ENCODE results near the gene SMIM27.
"Not testable (repeated sequence)": the region's sequence is repeated elsewhere in the genome, so short reads cannot be mapped to it uniquely, and the experiment has no call there.

Gene SMIM27

GRCh38 chr9:32548213-32548612 lies 3.9 kb upstream of the SMIM27 start:
- H3K79me1 ChIP-seq (replicated peaks; ENCODE audit: low read length, poor library complexity, severe bottlenecking); H3K14ac ChIP-seq (ENCODE audit: low read length in 2 of 2); H4K91ac ChIP-seq (ENCODE audit: low read length); H3K4me2 ChIP-seq (ENCODE audit: low read length, poor library complexity, severe bottlenecking); H3K27ac ChIP-seq (ENCODE audit: low read length, poor library complexity, severe bottlenecking); H2AFZ ChIP-seq (ENCODE audit: low read depth, low read length); H2BK5ac ChIP-seq (ENCODE audit: low read depth, low read length, poor library complexity, severe bottlenecking); H3K4ac ChIP-seq (ENCODE audit: low read depth in 1 of 2, low read length in 2 of 2); H3K9me3 ChIP-seq (ENCODE audit: control insufficient read depth, low read length); H3K9ac ChIP-seq (ENCODE audit: low read length); H3K4me1 ChIP-seq (ENCODE audit: control insufficient read depth, insufficient read depth, low read depth, low read length); H3K27me3 ChIP-seq (ENCODE audit: control insufficient read depth in 1 of 2, insufficient read depth in 1 of 2, low read length in 2 of 2); DNase-seq; H4K8ac ChIP-seq (ENCODE audit: low read length); H3K23ac ChIP-seq (ENCODE audit: low read length in 2 of 2); H2BK12ac ChIP-seq (ENCODE audit: low read length in 2 of 2); H3K18ac ChIP-seq (ENCODE audit: low read depth in 1 of 2, low read length in 2 of 2); H2BK15ac ChIP-seq (ENCODE audit: low read depth, poor library complexity, severe bottlenecking); H2AK5ac ChIP-seq (ENCODE audit: low read length, severe bottlenecking); H2BK120ac ChIP-seq (ENCODE audit: low read depth, low read length); H3K4me3 ChIP-seq (ENCODE audit: insufficient read depth in 1 of 2, low read depth in 1 of 2, low read length in 2 of 2): not testable (repeated sequence)
- 99% methylated on average over 20 of the region's 20 CpGs for WGBS
- H3K36me3 ChIP-seq (ENCODE audit: control insufficient read depth in 1 of 2, insufficient read depth in 2 of 2, low read depth in 1 of 2, low read length in 2 of 2) = peaks cover 0 to 15% of the 10 kb centered on the region in 2 experiments

- Histone ChIP-seq H3K18ac (ENCODE audit: low read depth in 1 of 2, low read length in 2 of 2) (no peak overlapping the region), H3K9ac (ENCODE audit: low read length) (peak overlapping the region; percentile 99), H4K91ac (ENCODE audit: low read length) (no peak overlapping the region), H2BK5ac (ENCODE audit: low read depth, low read length, poor library complexity, severe bottlenecking) (no peak overlapping the region), H3K14ac (ENCODE audit: low read length in 2 of 2) (peak overlapping the region in 1 of 2 experiments; percentile 11), H3K27ac (ENCODE audit: low read length, poor library complexity, severe bottlenecking) (peak overlapping the region; percentile 59), H3K4ac (ENCODE audit: low read depth in 1 of 2, low read length in 2 of 2) (peak overlapping the region in 1 of 2 experiments; percentile 67), H4K8ac (ENCODE audit: low read length) (no peak overlapping the region), H2BK12ac (ENCODE audit: low read length in 2 of 2) (no peak overlapping the region), H3K4me2 (ENCODE audit: low read length, poor library complexity, severe bottlenecking) (peak overlapping the region; percentile 68), H3K9me3 (ENCODE audit: control insufficient read depth, low read length) (no peaks in the 10 kb centered on the region), H3K4me3 (ENCODE audit: insufficient read depth in 1 of 2, low read depth in 1 of 2, low read length in 2 of 2) (peak overlapping the region; percentile 87 to 99), H3K27me3 (ENCODE audit: control insufficient read depth in 1 of 2, insufficient read depth in 1 of 2, low read length in 2 of 2) (no peaks in the 10 kb centered on the region), H2BK120ac (ENCODE audit: low read depth, low read length) (no peak overlapping the region), H2AFZ (ENCODE audit: low read depth, low read length) (no peak overlapping the region), H3K23ac (ENCODE audit: low read length in 2 of 2) (peak overlapping the region in 1 of 2 experiments; percentile 83), H3K4me1 (ENCODE audit: control insufficient read depth, insufficient read depth, low read depth, low read length) (peaks cover 3% of the 10 kb centered on the region), H3K79me1 (replicated peaks; ENCODE audit: low read length, poor library complexity, severe bottlenecking) (peaks cover 3% of the 10 kb centered on the region), H3K36me3 (ENCODE audit: control insufficient read depth in 1 of 2, insufficient read depth in 2 of 2, low read depth in 1 of 2, low read length in 2 of 2) (peaks cover 0 to 9% of the 10 kb centered on the region in 2 experiments), H2AK5ac (ENCODE audit: low read length, severe bottlenecking) (no peak overlapping the region), H2BK15ac (ENCODE audit: low read depth, poor library complexity, severe bottlenecking) (no peak overlapping the region)
- WGBS = 2% methylated on average over 10 of the region's 10 CpGs
- DNase-seq = peak; percentile 58
Observed at GRCh38 chr9:32550150-32550561, 2.0 kb upstream of the SMIM27 start.

DNA sequence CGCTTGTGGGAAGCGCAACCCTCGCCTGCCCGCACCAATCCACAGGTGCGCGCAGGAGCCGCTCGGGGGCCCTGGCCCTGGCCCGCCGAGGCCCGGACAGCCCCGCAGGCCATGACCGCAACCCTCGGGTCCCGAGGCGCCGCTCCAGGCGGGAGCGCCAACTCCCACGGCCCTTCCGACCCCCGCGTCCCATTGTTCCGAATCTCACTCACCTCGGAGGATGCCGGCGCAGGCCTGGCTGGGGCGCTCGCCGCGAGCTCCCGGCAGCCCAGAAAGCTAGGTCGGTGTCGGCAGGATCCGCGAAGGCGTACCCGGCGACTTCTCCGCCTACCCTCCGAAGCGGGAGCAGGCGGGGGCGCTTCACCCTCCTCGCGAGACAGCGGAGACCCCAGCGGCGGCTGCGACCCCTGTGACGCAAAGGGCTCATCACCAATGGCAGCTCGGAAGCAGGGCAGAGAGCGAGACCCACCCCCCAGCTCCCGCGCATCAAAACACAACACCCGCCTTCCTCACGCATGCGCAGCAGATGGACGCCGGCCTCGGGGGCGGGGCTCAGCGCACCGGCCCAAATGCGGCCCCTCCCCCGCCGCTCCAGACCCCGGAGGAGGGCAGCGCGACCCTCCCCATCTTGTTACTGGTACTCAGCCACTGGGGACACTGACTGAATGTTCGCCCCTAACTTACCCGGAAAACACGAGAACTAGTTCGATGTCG lies 1.4 kb upstream of the SMIM27 start:
- Histone ChIP-seq H3K27ac (ENCODE audit: low read length, poor library complexity, severe bottlenecking) (peak overlapping the region; percentile 88), H3K18ac (ENCODE audit: low read depth in 1 of 2, low read length in 2 of 2) (peak overlapping the region in 1 of 2 experiments; percentile 6), H3K4ac (ENCODE audit: low read depth in 1 of 2, low read length in 2 of 2) (peak overlapping the region in 1 of 2 experiments; percentile 67), H3K9me3 (ENCODE audit: control insufficient read depth, low read length) (no peaks in the 10 kb centered on the region), H4K8ac (ENCODE audit: low read length) (no peak overlapping the region), H3K79me1 (replicated peaks; ENCODE audit: low read length, poor library complexity, severe bottlenecking) (peaks cover 6% of the 10 kb centered on the region), H3K9ac (ENCODE audit: low read length) (peak overlapping the region; percentile 99), H2BK120ac (ENCODE audit: low read depth, low read length) (no peak overlapping the region), H3K23ac (ENCODE audit: low read length in 2 of 2) (peak overlapping the region in 1 of 2 experiments; percentile 83), H3K27me3 (ENCODE audit: control insufficient read depth in 1 of 2, insufficient read depth in 1 of 2, low read length in 2 of 2) (no peaks in the 10 kb centered on the region), H4K91ac (ENCODE audit: low read length) (no peak overlapping the region), H2BK5ac (ENCODE audit: low read depth, low read length, poor library complexity, severe bottlenecking) (no peak overlapping the region), H2AK5ac (ENCODE audit: low read length, severe bottlenecking) (no peak overlapping the region), H3K4me3 (ENCODE audit: insufficient read depth in 1 of 2, low read depth in 1 of 2, low read length in 2 of 2) (peak overlapping the region; percentile 87 to 99), H2AFZ (ENCODE audit: low read depth, low read length) (peak overlapping the region; percentile 18), H2BK12ac (ENCODE audit: low read length in 2 of 2) (peak overlapping the region in 1 of 2 experiments; percentile 32), H3K4me2 (ENCODE audit: low read length, poor library complexity, severe bottlenecking) (peak overlapping the region; percentile 68), H2BK15ac (ENCODE audit: low read depth, poor library complexity, severe bottlenecking) (no peak overlapping the region), H3K36me3 (ENCODE audit: control insufficient read depth in 1 of 2, insufficient read depth in 2 of 2, low read depth in 1 of 2, low read length in 2 of 2) (peaks cover 0 to 13% of the 10 kb centered on the region in 2 experiments), H3K14ac (ENCODE audit: low read length in 2 of 2) (peak overlapping the region in 1 of 2 experiments; percentile 11), H3K4me1 (ENCODE audit: control insufficient read depth, insufficient read depth, low read depth, low read length) (peaks cover 3% of the 10 kb centered on the region)
- peak; percentile 95 for DNase-seq
- under 1% methylated on average over 56 of the region's 75 CpGs for WGBS

- WGBS = under 1% methylated on average over 32 of the region's 36 CpGs
- H3K36me3 ChIP-seq (ENCODE audit: control insufficient read depth in 1 of 2, insufficient read depth in 2 of 2, low read depth in 1 of 2, low read length in 2 of 2) = peaks cover 0 to 20% of the 10 kb centered on the region in 2 experiments
- peaks cover 9% of the 10 kb centered on the region for H3K79me1 ChIP-seq (replicated peaks; ENCODE audit: low read length, poor library complexity, severe bottlenecking)
- H3K4me2 ChIP-seq (ENCODE audit: low read length, poor library complexity, severe bottlenecking) = peak overlapping the region; percentile 68
- H3K4ac ChIP-seq (ENCODE audit: low read depth in 1 of 2, low read length in 2 of 2) = peak overlapping the region in 1 of 2 experiments; percentile 34
- H3K9me3 ChIP-seq (ENCODE audit: control insufficient read depth, low read length) = no peaks in the 10 kb centered on the region
- peak overlapping the region; percentile 99 for H3K9ac ChIP-seq (ENCODE audit: low read length)
- DNase-seq = peak; percentile 70
- H2AK5ac ChIP-seq (ENCODE audit: low read length, severe bottlenecking) = peak overlapping the region; percentile 41
- H2BK12ac ChIP-seq (ENCODE audit: low read length in 2 of 2) = peak overlapping the region in 1 of 2 experiments; percentile 32
- peak overlapping the region; percentile 1 to 59 for H3K18ac ChIP-seq (ENCODE audit: low read depth in 1 of 2, low read length in 2 of 2)
- H3K23ac ChIP-seq (ENCODE audit: low read length in 2 of 2) = no peak overlapping the region
- no peak overlapping the region for H2BK5ac ChIP-seq (ENCODE audit: low read depth, low read length, poor library complexity, severe bottlenecking)
- H3K4me1 ChIP-seq (ENCODE audit: control insufficient read depth, insufficient read depth, low read depth, low read length) = peaks cover 3% of the 10 kb centered on the region
- H3K4me3 ChIP-seq (ENCODE audit: insufficient read depth in 1 of 2, low read depth in 1 of 2, low read length in 2 of 2) = peak overlapping the region; percentile 87 to 99
- H4K91ac ChIP-seq (ENCODE audit: low read length) = no peak overlapping the region
- peak overlapping the region; percentile 18 for H2AFZ ChIP-seq (ENCODE audit: low read depth, low read length)
- H2BK15ac ChIP-seq (ENCODE audit: low read depth, poor library complexity, severe bottlenecking) = no peak overlapping the region
- peak overlapping the region; percentile 88 for H3K27ac ChIP-seq (ENCODE audit: low read length, poor library complexity, severe bottlenecking)
- H4K8ac ChIP-seq (ENCODE audit: low read length) = peak overlapping the region; percentile 7
- peak overlapping the region; percentile 13 to 26 for H3K14ac ChIP-seq (ENCODE audit: low read length in 2 of 2)
- no peaks in the 10 kb centered on the region for H3K27me3 ChIP-seq (ENCODE audit: control insufficient read depth in 1 of 2, insufficient read depth in 1 of 2, low read length in 2 of 2)
- H2BK120ac ChIP-seq (ENCODE audit: low read depth, low read length) = no peak overlapping the region
Observed at GRCh38 chr9:32551276-32552051, 663 bp upstream of the SMIM27 start.
